Effector memory CD8-positive, alpha-beta T cell (primary cell): ENCODE results near the gene CHAMP1.

Experiments used
- ATAC-seq: fragments of 150-1000 bp; cut with Tn5 transposase; replicated peaks from 2 replicates; pipeline ENCODE4 v1.10.0; 2021; ENCODE audit warnings: mild to moderate bottlenecking, moderate library complexity
- DNase-seq, 3 experiments: peaks; one replicate each; pipeline ENCODE4 v3.0.0; 2021
- H3K27ac Mint-ChIP-seq, 2 donors: one replicate each; pipeline ENCODE4 v1.8.0; 2022; ENCODE audit warnings: mild to moderate bottlenecking in 2 of 2, mixed read lengths in 2 of 2, moderate library complexity in 2 of 2
- H3K27me3 Mint-ChIP-seq, 2 donors: one replicate each; pipeline ENCODE4 v1.8.0; 2022; ENCODE audit warnings: mixed read lengths in 2 of 2
- H3K36me3 Mint-ChIP-seq: one replicate; pipeline ENCODE4 v1.8.0; 2022; ENCODE audit warnings: mild to moderate bottlenecking, moderate library complexity, mixed read lengths; ENCODE audit not compliant: insufficient read depth
- H3K4me1 Mint-ChIP-seq, 2 donors: one replicate each; pipeline ENCODE4 v1.8.0; 2022; ENCODE audit warnings: low read depth in 2 of 2, mixed read lengths in 2 of 2
- H3K4me3 Mint-ChIP-seq, 2 donors: one replicate each; pipeline ENCODE4 v1.8.0; 2022; ENCODE audit warnings: mild to moderate bottlenecking in 2 of 2, mixed read lengths in 2 of 2, moderate library complexity in 2 of 2
- H3K9me3 Mint-ChIP-seq, 2 donors: one replicate each; pipeline ENCODE4 v1.8.0; 2022; ENCODE audit warnings: mixed read lengths in 2 of 2

CHAMP1 gene

GRCh38 chr13:114309806-114310410, 4.4 kb upstream of the CHAMP1 start:
- H3K36me3 Mint-ChIP-seq: peaks cover 11% of the 10 kb centered on the region
- peaks cover 13 to 16% of the 10 kb centered on the region in 2 donors for H3K4me1 Mint-ChIP-seq
- H3K27ac Mint-ChIP-seq: no peak overlapping the region
- H3K27me3 Mint-ChIP-seq: no peaks in the 10 kb centered on the region
- H3K4me3 Mint-ChIP-seq: no peak overlapping the region
- no peak for DNase-seq
- ATAC-seq: no peak
- no peaks in the 10 kb centered on the region for H3K9me3 Mint-ChIP-seq

- no peaks in the 10 kb centered on the region for H3K9me3 Mint-ChIP-seq
- H3K27ac Mint-ChIP-seq: no peak overlapping the region
- no peak for DNase-seq
- H3K36me3 Mint-ChIP-seq: peaks cover 7% of the 10 kb centered on the region
- peaks cover 19 to 23% of the 10 kb centered on the region in 2 donors for H3K4me1 Mint-ChIP-seq
- no peaks in the 10 kb centered on the region for H3K27me3 Mint-ChIP-seq
- ATAC-seq: no peak
- H3K4me3 Mint-ChIP-seq: no peak overlapping the region
Measured at GRCh38 chr13:114310956-114311355, 3.3 kb upstream of the CHAMP1 start.

DNA sequence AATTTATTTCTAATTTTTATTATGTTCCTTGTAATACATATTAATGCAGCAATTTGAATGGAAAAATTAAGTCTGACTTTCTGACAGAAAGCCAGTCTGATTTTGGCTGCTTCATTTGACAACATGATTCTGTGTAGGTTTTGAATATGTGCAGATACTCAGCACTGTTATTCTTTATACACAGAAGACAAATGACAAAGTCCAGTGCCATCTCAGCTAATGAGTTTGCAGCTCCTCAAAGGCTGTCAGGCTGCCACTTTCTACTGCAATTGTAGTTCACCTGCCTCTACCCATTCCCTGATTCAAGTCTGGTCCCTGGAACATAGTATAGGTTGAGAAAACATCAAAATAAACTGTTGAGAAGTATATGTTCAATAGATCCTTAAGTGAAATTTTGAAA, 2.9 kb upstream of the CHAMP1 start:
- no peak for ATAC-seq
- Mint-ChIP-seq H3K27me3 (no peaks in the 10 kb centered on the region), H3K27ac (no peak overlapping the region), H3K4me1 (peaks cover 19 to 23% of the 10 kb centered on the region in 2 donors), H3K4me3 (no peak overlapping the region), H3K36me3 (peaks cover 4% of the 10 kb centered on the region), H3K9me3 (no peaks in the 10 kb centered on the region)
- DNase-seq: no peak

GRCh38 chr13:114311908-114312307, 2.4 kb upstream of the CHAMP1 start:
- H3K9me3 Mint-ChIP-seq: no peaks in the 10 kb centered on the region
- no peak overlapping the region for H3K4me3 Mint-ChIP-seq
- no peak for DNase-seq
- no peak for ATAC-seq
- H3K27me3 Mint-ChIP-seq: no peaks in the 10 kb centered on the region
- H3K27ac Mint-ChIP-seq: no peak overlapping the region
- H3K4me1 Mint-ChIP-seq: peaks cover 20 to 23% of the 10 kb centered on the region in 2 donors
- peaks cover 4% of the 10 kb centered on the region for H3K36me3 Mint-ChIP-seq

GRCh38 chr13:114313061-114313860, 1.0 kb upstream of the CHAMP1 start:
- Mint-ChIP-seq H3K27me3 (no peaks in the 10 kb centered on the region), H3K9me3 (no peaks in the 10 kb centered on the region), H3K36me3 (peaks cover 4% of the 10 kb centered on the region), H3K27ac (peak overlapping the region; percentile 87 to 94), H3K4me1 (peaks cover 23 to 25% of the 10 kb centered on the region in 2 donors), H3K4me3 (peak overlapping the region; percentile 82 to 96)
- no peak for ATAC-seq
- no peak for DNase-seq

- Mint-ChIP-seq H3K27ac (peak overlapping the region; percentile 49 to 74), H3K9me3 (no peaks in the 10 kb centered on the region), H3K36me3 (peaks cover 4% of the 10 kb centered on the region), H3K4me1 (peaks cover 38 to 43% of the 10 kb centered on the region in 2 donors), H3K4me3 (peak overlapping the region; percentile 82 to 96), H3K27me3 (no peaks in the 10 kb centered on the region)
- peak; percentile 40 for ATAC-seq
- DNase-seq: peak in 2 of 3 experiments; percentile 3 to 4
Measured at GRCh38 chr13:114315074-114315785, 927 bp downstream of the CHAMP1 start.

GRCh38 chr13:114318624-114319023, 4.3 kb downstream of the CHAMP1 start:
- no peaks in the 10 kb centered on the region for H3K9me3 Mint-ChIP-seq
- H3K27me3 Mint-ChIP-seq: no peaks in the 10 kb centered on the region
- ATAC-seq (no peak), DNase-seq (no peak)
- H3K36me3 Mint-ChIP-seq: peaks cover 29% of the 10 kb centered on the region
- H3K4me1 Mint-ChIP-seq: peaks cover 33 to 41% of the 10 kb centered on the region in 2 donors
- H3K27ac Mint-ChIP-seq: peak overlapping the region; percentile 47 to 75
- no peak overlapping the region for H3K4me3 Mint-ChIP-seq

GRCh38 chr13:114319441-114319913, 5.2 kb downstream of the CHAMP1 start:
- H3K4me3 Mint-ChIP-seq: no peak overlapping the region
- peak overlapping the region; percentile 47 to 75 for H3K27ac Mint-ChIP-seq
- DNase-seq: no peak
- no peaks in the 10 kb centered on the region for H3K27me3 Mint-ChIP-seq
- peaks cover 32 to 40% of the 10 kb centered on the region in 2 donors for H3K4me1 Mint-ChIP-seq
- no peaks in the 10 kb centered on the region for H3K9me3 Mint-ChIP-seq
- peaks cover 32% of the 10 kb centered on the region for H3K36me3 Mint-ChIP-seq
- no peak for ATAC-seq

GRCh38 chr13:114320065-114320464, 5.8 kb downstream of the CHAMP1 start:
- peak overlapping the region; percentile 47 to 75 for H3K27ac Mint-ChIP-seq
- DNase-seq: no peak
- no peak overlapping the region for H3K4me3 Mint-ChIP-seq
- no peak for ATAC-seq
- H3K36me3 Mint-ChIP-seq: peaks cover 38% of the 10 kb centered on the region
- H3K27me3 Mint-ChIP-seq: no peaks in the 10 kb centered on the region
- H3K4me1 Mint-ChIP-seq: peaks cover 28 to 36% of the 10 kb centered on the region in 2 donors
- H3K9me3 Mint-ChIP-seq: no peaks in the 10 kb centered on the region

- H3K4me1 Mint-ChIP-seq: peaks cover 30 to 37% of the 10 kb centered on the region in 2 donors
- H3K27ac Mint-ChIP-seq: peak overlapping the region in 1 of 2 donors; percentile 75
- no peaks in the 10 kb centered on the region for H3K27me3 Mint-ChIP-seq
- no peak overlapping the region for H3K4me3 Mint-ChIP-seq
- no peaks in the 10 kb centered on the region for H3K9me3 Mint-ChIP-seq
- no peak for DNase-seq
- no peak for ATAC-seq
- peaks cover 47% of the 10 kb centered on the region for H3K36me3 Mint-ChIP-seq
Measured at GRCh38 chr13:114321256-114321655, 7.0 kb downstream of the CHAMP1 start.

GRCh38 chr13:114323349-114323748, 9.0 kb downstream of the CHAMP1 start:
- Mint-ChIP-seq H3K27ac (no peak overlapping the region), H3K4me3 (no peak overlapping the region), H3K36me3 (peaks cover 47% of the 10 kb centered on the region)

DNA sequence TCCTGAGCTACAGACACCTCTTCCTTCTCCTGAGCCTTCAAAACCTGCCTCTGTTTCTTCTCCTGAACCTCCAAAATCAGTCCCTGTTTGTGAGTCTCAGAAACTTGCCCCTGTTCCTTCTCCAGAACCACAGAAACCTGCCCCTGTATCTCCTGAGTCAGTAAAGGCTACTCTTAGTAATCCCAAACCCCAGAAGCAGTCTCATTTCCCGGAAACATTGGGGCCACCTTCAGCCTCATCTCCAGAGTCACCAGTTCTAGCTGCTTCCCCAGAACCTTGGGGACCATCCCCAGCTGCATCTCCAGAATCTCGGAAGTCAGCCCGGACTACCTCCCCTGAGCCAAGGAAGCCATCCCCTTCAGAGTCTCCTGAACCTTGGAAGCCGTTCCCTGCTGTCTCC, 10.0 kb downstream of the CHAMP1 start:
- no peak overlapping the region for H3K27ac Mint-ChIP-seq
- no peak for ATAC-seq
- H3K36me3 Mint-ChIP-seq: peaks cover 47% of the 10 kb centered on the region

More at GRCh38 chr13:114323349-114323748, 9.0 kb downstream of the CHAMP1 start:
- peaks cover 30 to 42% of the 10 kb centered on the region in 2 donors for H3K4me1 Mint-ChIP-seq
- no peaks in the 10 kb centered on the region for H3K27me3 Mint-ChIP-seq
- ATAC-seq (no peak), DNase-seq (no peak)
- no peaks in the 10 kb centered on the region for H3K9me3 Mint-ChIP-seq

DNA sequence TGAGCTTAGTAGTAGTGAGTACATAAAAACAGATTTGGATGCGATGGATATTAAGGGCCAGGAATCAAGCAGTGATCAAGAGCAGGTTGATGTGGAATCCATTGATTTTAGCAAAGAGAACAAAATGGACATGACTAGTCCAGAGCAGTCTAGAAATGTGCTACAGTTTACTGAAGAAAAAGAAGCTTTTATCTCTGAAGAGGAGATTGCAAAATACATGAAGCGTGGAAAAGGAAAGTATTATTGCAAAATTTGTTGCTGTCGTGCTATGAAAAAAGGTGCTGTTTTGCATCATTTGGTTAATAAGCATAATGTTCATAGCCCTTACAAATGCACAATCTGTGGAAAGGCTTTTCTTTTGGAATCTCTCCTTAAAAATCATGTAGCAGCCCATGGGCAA, 11.4 kb downstream of the CHAMP1 start:
- no peaks in the 10 kb centered on the region for H3K27me3 Mint-ChIP-seq
- H3K36me3 Mint-ChIP-seq: peaks cover 50% of the 10 kb centered on the region
- peak overlapping the region in 1 of 2 donors; percentile 27 for H3K27ac Mint-ChIP-seq
- H3K4me1 Mint-ChIP-seq: peaks cover 13 to 21% of the 10 kb centered on the region in 2 donors
- no peaks in the 10 kb centered on the region for H3K9me3 Mint-ChIP-seq
- H3K4me3 Mint-ChIP-seq: no peak overlapping the region
- DNase-seq (no peak), ATAC-seq (no peak)

More for the DNA sequence above, 10.0 kb downstream of the CHAMP1 start:
- no peaks in the 10 kb centered on the region for H3K27me3 Mint-ChIP-seq
- H3K4me1 Mint-ChIP-seq: peaks cover 24 to 34% of the 10 kb centered on the region in 2 donors
- H3K4me3 Mint-ChIP-seq: no peak overlapping the region
- DNase-seq: no peak
- no peaks in the 10 kb centered on the region for H3K9me3 Mint-ChIP-seq
